Psoas muscle (tissue), 8 donors: ENCODE data around the gene PLPP3. TPM values are rescaled to one million over a fixed set of nuclear protein-coding genes. Genes with fewer than 3 reads are reported as not detected.
"Not testable (repeated sequence)": the region's sequence is repeated elsewhere in the genome, so short reads cannot be mapped to it uniquely, and the experiment has no call there.

Source experiments
- ATAC-seq, 4 donors: fragments of 200-7000 bp; cut with Tn5 transposase; one replicate each; pipeline ENCODE4 v1.9.1; 2020; ENCODE audit warnings: moderate library complexity in 3 of 4, mild to moderate bottlenecking in 2 of 4
- DNase-seq, 2 donors: peaks; one replicate each; pipeline ENCODE4 v3.0.0-alpha.2; 2020
- H3K27ac ChIP-seq: fragments of 200-600 bp; one replicate; pipeline ENCODE4 v1.8.0; 2022
- H3K27me3 ChIP-seq, 3 donors: fragments of 200-600 bp in 1 of 3; one replicate each; pipeline versions ENCODE4 v1.6.1 to v1.8.0; 2013 to 2022; ENCODE audit warnings: low read length in 2 of 3, mild to moderate bottlenecking in 2 of 3, moderate library complexity in 1 of 3; ENCODE audit not compliant: insufficient read depth in 3 of 3
- H3K36me3 ChIP-seq, 2 donors: fragments of 200-600 bp in 1 of 2; one replicate each; pipeline versions ENCODE4 v1.6.1 to v1.8.0; 2013 to 2022; ENCODE audit warnings: low read depth in 1 of 2, mild to moderate bottlenecking in 1 of 2, moderate library complexity in 1 of 2; ENCODE audit not compliant: insufficient read depth in 1 of 2
- H3K4me1 ChIP-seq: fragments of 200-600 bp; one replicate; pipeline ENCODE4 v1.8.0; 2022
- H3K4me3 ChIP-seq: fragments of 200-600 bp; one replicate; pipeline ENCODE4 v1.8.0; 2022; ENCODE audit warnings: mild to moderate bottlenecking
- H3K9me3 ChIP-seq: fragments of 200-600 bp; one replicate; pipeline ENCODE4 v1.8.0; 2022
- WGBS, 3 donors: extraction: QIAGEN DNeasy Blood & Tissue Kit; methylation state at CpG; one replicate each; pipeline versions ENCODE4 v1.1.6 to v1.1.7; 2013; 5-methylcytosine and 5-hydroxymethylcytosine counted together
- intact Hi-C, 2 donors: fragments of 100-400 bp; cut with DNase I; formaldehyde crosslinking; loops; one replicate each; pipeline versions ENCODE4 v1.11.0 to v1.14.2; 2022
- polyA plus RNA-seq, 3 donors: library from polyadenylated mRNA; stranded (reverse); fragments of 200-250 nt; gene quantifications; one replicate each; pipeline ENCODE4 v1.2.3, GENCODE V29; 2013
- total RNA-seq, 4 donors: library from RNA; stranded (reverse); fragmentation: NEBNext Ultra II Directional in 2 of 4; extraction: Animal tissue kit (Norgen Biotek cat#: 25700) in 2 of 4; gene quantifications; one replicate each; pipeline versions ENCODE4 v1.2.1 to v1.2.4, GENCODE V29; 2021 to 2023
- TF ChIP-seq, protein P1 (sequence below): fragments of 200-600 bp; IDR thresholded peaks from one replicate; pipeline ENCODE4 v1.8.0; 2022; ENCODE audit warnings: antibody characterized with exemption
- donor health status: healthy with polysubstance abuse.
- donor health status: DM: no; HTN: no; CAD: no; lungs with moderate emphysema.
- donor health status: Bipolar disorder and iron deficiency.
- donor health status: healthy.
- donor health status: DM: yes; HTN: yes; CAD: no.
- donor health status: DM: no; HTN: no; CAD: no.
- donor health status: DM: no; HTN: no; CAD: no.
- donor health status: DM: yes; HTN: yes; CAD: no.

The PLPP3 gene
- total and polyA plus RNA-seq, 7 donors, result 35.5 to 69.1 (median 46.3) TPM

- intact Hi-C loops, result no loop called here
- TF ChIP-seq, protein P1, sequence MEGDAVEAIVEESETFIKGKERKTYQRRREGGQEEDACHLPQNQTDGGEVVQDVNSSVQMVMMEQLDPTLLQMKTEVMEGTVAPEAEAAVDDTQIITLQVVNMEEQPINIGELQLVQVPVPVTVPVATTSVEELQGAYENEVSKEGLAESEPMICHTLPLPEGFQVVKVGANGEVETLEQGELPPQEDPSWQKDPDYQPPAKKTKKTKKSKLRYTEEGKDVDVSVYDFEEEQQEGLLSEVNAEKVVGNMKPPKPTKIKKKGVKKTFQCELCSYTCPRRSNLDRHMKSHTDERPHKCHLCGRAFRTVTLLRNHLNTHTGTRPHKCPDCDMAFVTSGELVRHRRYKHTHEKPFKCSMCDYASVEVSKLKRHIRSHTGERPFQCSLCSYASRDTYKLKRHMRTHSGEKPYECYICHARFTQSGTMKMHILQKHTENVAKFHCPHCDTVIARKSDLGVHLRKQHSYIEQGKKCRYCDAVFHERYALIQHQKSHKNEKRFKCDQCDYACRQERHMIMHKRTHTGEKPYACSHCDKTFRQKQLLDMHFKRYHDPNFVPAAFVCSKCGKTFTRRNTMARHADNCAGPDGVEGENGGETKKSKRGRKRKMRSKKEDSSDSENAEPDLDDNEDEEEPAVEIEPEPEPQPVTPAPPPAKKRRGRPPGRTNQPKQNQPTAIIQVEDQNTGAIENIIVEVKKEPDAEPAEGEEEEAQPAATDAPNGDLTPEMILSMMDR, result no peak
- ATAC-seq (no peak), DNase-seq (no peak)
- WGBS, 3 donors, result 66 to 68% (median 67%) methylated on average over 5 of the region's 5 CpGs
- Histone ChIP-seq H3K27me3 (no peaks in the 10 kb centered on the region), H3K36me3 (no peaks in the 10 kb centered on the region), H3K9me3 (no peaks in the 10 kb centered on the region), H3K4me3 (no peak overlapping the region), H3K27ac (no peak overlapping the region), H3K4me1 (no peaks in the 10 kb centered on the region)
Measured at GRCh38 chr1:56625819-56626440, 46.6 kb upstream of the PLPP3 start.

- no peaks in the 10 kb centered on the region for H3K9me3 ChIP-seq
- 84 to 91% (median 87%) methylated on average over 2 of the region's 2 CpGs for WGBS, 3 donors
- ATAC-seq (no peak), DNase-seq (no peak)
- no peaks in the 10 kb centered on the region for H3K36me3 ChIP-seq
- TF ChIP-seq, protein P1, result no peak
- no peaks in the 10 kb centered on the region for H3K4me1 ChIP-seq
- H3K4me3 ChIP-seq, result no peak overlapping the region
- intact Hi-C loops, result no loop called here
- no peaks in the 10 kb centered on the region for H3K27me3 ChIP-seq
- no peak overlapping the region for H3K27ac ChIP-seq
Measured at GRCh38 chr1:56617141-56617540, 37.8 kb upstream of the PLPP3 start.

DNA sequence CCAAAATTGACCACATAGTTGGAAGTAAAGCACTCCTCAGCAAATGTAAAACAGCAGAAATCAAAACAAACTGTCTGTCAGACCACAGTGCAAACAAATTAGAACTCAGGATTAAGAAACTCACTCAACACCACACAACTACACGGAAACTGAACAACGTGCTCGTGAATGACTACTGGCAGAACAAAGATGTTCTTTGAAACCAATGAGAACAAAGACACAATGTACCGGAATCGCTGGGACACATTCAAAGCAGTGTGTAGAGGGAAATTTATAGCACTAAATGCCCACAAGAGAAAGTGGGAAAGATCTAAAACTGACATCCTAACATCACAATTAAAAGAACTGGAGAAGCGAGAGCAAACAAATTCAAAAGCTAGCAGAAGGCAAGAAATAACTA lies 31.4 kb upstream of the PLPP3 start:
- intact Hi-C loops, H3K27ac ChIP-seq, H3K27me3 ChIP-seq, H3K4me3 ChIP-seq, DNase-seq, ATAC-seq, H3K9me3 ChIP-seq, H3K4me1 ChIP-seq, H3K36me3 ChIP-seq: not testable (repeated sequence)
- WGBS, 3 donors, result 74 to 93% (median 88%) methylated on average over 6 of the region's 6 CpGs

GRCh38 chr1:56610097-56610496 lies 30.7 kb upstream of the PLPP3 start:
- DNase-seq, H3K4me3 ChIP-seq, intact Hi-C loops, H3K27me3 ChIP-seq, H3K27ac ChIP-seq, H3K9me3 ChIP-seq, H3K36me3 ChIP-seq, ATAC-seq, H3K4me1 ChIP-seq: not testable (repeated sequence)
- WGBS, 3 donors, result 37 to 69% (median 63%) methylated on average over 2 of the region's 2 CpGs

DNA sequence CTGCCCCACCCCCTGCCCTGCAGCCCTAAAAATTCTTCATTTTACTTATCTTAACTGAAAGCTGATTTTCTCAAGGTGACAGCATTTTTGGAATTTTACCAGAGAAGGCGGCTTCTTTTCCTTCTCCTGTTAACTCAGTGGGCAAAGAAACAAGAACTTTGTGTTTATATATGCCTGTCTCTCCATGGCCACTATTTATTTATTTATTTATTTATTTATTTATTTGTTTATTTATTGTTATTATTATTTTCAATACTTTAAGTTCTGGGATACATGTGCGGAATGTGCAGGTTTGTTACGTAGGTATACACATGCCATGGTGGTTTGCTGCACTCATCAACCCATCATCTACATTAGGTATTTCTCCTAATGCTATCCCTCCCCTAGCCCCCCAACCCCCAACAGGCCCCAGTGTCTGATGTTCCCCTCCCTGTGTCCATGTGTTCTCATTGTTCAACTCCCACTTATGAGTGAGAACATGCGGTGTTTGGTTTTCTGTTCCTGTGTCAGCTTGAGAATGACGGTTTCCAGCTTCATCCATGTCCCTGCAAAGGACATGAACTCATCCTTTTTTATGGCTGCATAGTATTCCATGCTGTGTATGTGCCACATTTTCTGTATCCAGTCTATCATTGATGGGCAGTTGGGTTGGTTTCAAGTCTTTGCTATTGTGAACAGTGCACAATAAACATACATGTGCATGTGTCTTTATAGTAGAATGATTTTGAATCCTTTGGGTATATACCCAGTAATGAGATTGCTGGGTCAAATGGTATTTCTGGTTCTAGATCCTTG lies 16.2 kb upstream of the PLPP3 start:
- intact Hi-C loops, result not testable (repeated sequence)

DNA sequence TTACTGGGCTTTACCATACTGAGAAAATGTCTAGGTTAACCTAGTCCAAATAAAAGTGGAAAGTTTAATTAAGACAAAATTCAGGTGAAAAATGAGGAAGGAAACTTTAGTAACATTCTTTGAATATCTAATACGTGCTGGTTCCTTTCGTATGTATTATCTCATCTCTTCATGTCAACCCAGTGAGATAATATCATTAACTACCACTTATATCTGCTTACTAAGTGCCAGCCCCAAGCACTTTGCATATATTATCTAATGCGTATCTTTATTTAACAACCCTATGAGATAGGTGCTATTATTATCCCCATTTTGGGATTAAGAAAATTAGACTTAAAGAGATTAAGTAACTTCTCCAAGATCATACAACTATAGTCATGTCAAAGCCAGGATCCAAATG lies 12.5 kb upstream of the PLPP3 start:
- intact Hi-C loops, result no loop called here
- 61 to 75% (median 71%) methylated on average over 3 of the region's 3 CpGs for WGBS, 3 donors
- Histone ChIP-seq H3K9me3 (no peaks in the 10 kb centered on the region), H3K27ac (no peak overlapping the region), H3K27me3 (no peaks in the 10 kb centered on the region), H3K36me3 (no peaks in the 10 kb centered on the region), H3K4me3 (no peak overlapping the region), H3K4me1 (no peaks in the 10 kb centered on the region)
- ATAC-seq (no peak), DNase-seq (no peak)
- TF ChIP-seq, protein P1, result no peak

More for the DNA sequence above, 16.2 kb upstream of the PLPP3 start:
- H3K4me1 ChIP-seq, ATAC-seq, H3K36me3 ChIP-seq, DNase-seq, H3K27me3 ChIP-seq, H3K4me3 ChIP-seq, H3K9me3 ChIP-seq, H3K27ac ChIP-seq: not testable (repeated sequence)
- 98 to 99% (median 98%) methylated on average over 5 of the region's 5 CpGs for WGBS, 3 donors
